Neural progenitor cell (in vitro differentiated cells): ENCODE results near the gene GATAD2B.

Experiments
- EZH2 ChIP-seq: fragments of 200-600 bp; sonication (generic); IDR thresholded peaks from 2 replicates; pipeline ENCODE4 v1.6.1; 2017; ENCODE audit warnings: antibody characterized with exemption, mild to moderate bottlenecking, moderate library complexity
- EZH2phosphoT487 ChIP-seq: fragments of 200-600 bp; sonication (generic); IDR thresholded peaks from 2 replicates; pipeline ENCODE4 v1.6.1; 2017; ENCODE audit warnings: antibody characterized with exemption
- TF ChIP-seq, protein P1 (sequence below): fragments of 200-600 bp; sonication (generic); IDR thresholded peaks from 2 replicates; pipeline ENCODE4 v1.5.1; 2017; ENCODE audit warnings: antibody characterized with exemption, mild to moderate bottlenecking

GRCh38 chr1:153775458-153776327 lies 147.1 kb downstream of the GATAD2B start:
- TF ChIP-seq, protein P1, sequence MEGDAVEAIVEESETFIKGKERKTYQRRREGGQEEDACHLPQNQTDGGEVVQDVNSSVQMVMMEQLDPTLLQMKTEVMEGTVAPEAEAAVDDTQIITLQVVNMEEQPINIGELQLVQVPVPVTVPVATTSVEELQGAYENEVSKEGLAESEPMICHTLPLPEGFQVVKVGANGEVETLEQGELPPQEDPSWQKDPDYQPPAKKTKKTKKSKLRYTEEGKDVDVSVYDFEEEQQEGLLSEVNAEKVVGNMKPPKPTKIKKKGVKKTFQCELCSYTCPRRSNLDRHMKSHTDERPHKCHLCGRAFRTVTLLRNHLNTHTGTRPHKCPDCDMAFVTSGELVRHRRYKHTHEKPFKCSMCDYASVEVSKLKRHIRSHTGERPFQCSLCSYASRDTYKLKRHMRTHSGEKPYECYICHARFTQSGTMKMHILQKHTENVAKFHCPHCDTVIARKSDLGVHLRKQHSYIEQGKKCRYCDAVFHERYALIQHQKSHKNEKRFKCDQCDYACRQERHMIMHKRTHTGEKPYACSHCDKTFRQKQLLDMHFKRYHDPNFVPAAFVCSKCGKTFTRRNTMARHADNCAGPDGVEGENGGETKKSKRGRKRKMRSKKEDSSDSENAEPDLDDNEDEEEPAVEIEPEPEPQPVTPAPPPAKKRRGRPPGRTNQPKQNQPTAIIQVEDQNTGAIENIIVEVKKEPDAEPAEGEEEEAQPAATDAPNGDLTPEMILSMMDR, result no peak
- TF ChIP-seq EZH2 (no peak), EZH2phosphoT487 (no peak)
